ENCODE measurements around the gene PSMC3IP.

GRCh38 chr17:42555122-42555622, 22.4 kb downstream of the PSMC3IP start:
- TF ChIP-seq CTCF (IDR thresholded peaks at IDR 0.05) (no peak), POLR2A (IDR thresholded peaks at IDR 0.05) (no peak)
